Osteocyte (in vitro differentiated cells): Measurements from ENCODE around the gene ANXA2. TPM values are rescaled to one million over a fixed set of nuclear protein-coding genes. Genes with fewer than 3 reads are reported as not detected.
"Not testable (repeated sequence)": the region's sequence is repeated elsewhere in the genome, so short reads cannot be mapped to it uniquely, and the experiment has no call there.

Experiments used
- DNase-seq: peaks from one replicate; pipeline ENCODE4 v3.0.0; 2021; ENCODE audit warnings: mixed read lengths; ENCODE audit not compliant: unreplicated experiment; ENCODE audit errors: extremely low spot score
- H3K27ac Mint-ChIP-seq: one replicate; pipeline ENCODE4 v1.8.0; 2021; ENCODE audit warnings: mild to moderate bottlenecking, mixed read lengths; ENCODE audit not compliant: unreplicated experiment
- H3K27me3 Mint-ChIP-seq: one replicate; pipeline ENCODE4 v1.8.0; 2021; ENCODE audit warnings: mixed read lengths; ENCODE audit not compliant: unreplicated experiment
- H3K36me3 Mint-ChIP-seq: one replicate; pipeline ENCODE4 v1.8.0; 2021; ENCODE audit warnings: mixed read lengths; ENCODE audit not compliant: unreplicated experiment
- H3K4me1 Mint-ChIP-seq: one replicate; pipeline ENCODE4 v1.8.0; 2021; ENCODE audit warnings: mixed read lengths; ENCODE audit not compliant: unreplicated experiment
- H3K4me3 Mint-ChIP-seq: one replicate; pipeline ENCODE4 v1.8.0; 2021; ENCODE audit warnings: mild to moderate bottlenecking, moderate library complexity, mixed read lengths; ENCODE audit not compliant: unreplicated experiment
- H3K9me3 Mint-ChIP-seq: one replicate; pipeline ENCODE4 v1.8.0; 2021; ENCODE audit warnings: mixed read lengths; ENCODE audit not compliant: unreplicated experiment
- total RNA-seq: library from RNA; stranded (reverse); gene quantifications from 2 replicates; pipeline ENCODE4 v1.2.1, GENCODE V29; 2021
- TF ChIP-seq, protein P1 (sequence below): fragments of 200-600 bp; sonication (generic); IDR thresholded peaks from 2 replicates; pipeline ENCODE4 v1.5.0; 2021; ENCODE audit warnings: antibody characterized with exemption, mild to moderate bottlenecking, moderate library complexity

ANXA2 gene
- total RNA-seq, 1 donor from 2014 or later = 2,961 TPM

DNA sequence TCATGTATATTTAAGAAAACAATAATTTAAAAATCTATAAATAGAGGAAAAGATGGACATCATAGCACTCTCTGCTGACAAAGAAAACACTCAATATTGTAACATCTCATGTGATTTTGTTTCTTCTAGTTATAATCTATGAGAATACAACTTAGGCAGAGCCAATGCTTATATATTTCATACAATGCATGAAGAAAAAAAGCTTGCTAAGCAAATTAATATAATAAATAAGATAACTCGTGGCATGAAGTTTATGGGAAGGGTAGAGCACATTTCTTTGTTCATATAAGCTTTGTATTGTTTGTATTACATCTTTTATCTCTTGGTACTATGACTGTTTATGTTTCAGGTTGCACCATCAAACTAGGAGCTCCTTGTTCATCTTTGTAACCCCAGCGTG is 7.6 kb upstream of the ANXA2 start:
- DNase-seq = no peak
- TF ChIP-seq, protein P1, sequence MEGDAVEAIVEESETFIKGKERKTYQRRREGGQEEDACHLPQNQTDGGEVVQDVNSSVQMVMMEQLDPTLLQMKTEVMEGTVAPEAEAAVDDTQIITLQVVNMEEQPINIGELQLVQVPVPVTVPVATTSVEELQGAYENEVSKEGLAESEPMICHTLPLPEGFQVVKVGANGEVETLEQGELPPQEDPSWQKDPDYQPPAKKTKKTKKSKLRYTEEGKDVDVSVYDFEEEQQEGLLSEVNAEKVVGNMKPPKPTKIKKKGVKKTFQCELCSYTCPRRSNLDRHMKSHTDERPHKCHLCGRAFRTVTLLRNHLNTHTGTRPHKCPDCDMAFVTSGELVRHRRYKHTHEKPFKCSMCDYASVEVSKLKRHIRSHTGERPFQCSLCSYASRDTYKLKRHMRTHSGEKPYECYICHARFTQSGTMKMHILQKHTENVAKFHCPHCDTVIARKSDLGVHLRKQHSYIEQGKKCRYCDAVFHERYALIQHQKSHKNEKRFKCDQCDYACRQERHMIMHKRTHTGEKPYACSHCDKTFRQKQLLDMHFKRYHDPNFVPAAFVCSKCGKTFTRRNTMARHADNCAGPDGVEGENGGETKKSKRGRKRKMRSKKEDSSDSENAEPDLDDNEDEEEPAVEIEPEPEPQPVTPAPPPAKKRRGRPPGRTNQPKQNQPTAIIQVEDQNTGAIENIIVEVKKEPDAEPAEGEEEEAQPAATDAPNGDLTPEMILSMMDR = no peak
- Mint-ChIP-seq H3K27me3 (no peaks in the 10 kb centered on the region), H3K9me3 (no peaks in the 10 kb centered on the region), H3K4me3 (no peak overlapping the region), H3K4me1 (peaks cover 58% of the 10 kb centered on the region), H3K27ac (no peak overlapping the region), H3K36me3 (no peaks in the 10 kb centered on the region)

DNA sequence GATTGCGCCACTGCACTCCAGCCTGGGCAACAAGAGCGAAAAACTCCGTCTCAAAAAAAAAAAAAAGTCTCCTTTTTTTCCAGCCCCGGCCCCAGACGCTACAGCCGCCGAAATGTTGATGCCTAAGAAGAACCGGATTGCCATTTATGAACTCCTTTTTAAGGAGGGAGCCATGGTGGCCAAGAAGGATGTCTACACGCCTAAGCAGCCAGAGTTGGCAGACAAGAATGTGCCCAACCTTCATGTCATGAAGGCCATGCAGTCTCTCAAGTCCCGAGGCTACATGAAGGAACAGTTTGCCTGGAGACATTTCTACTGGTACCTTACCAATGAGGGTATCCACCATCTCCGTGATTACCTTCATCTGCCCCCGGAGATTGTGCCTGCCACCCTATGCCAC is 6.6 kb upstream of the ANXA2 start:
- not testable (repeated sequence) for H3K27ac Mint-ChIP-seq, H3K4me3 Mint-ChIP-seq, H3K36me3 Mint-ChIP-seq, H3K27me3 Mint-ChIP-seq, H3K9me3 Mint-ChIP-seq, DNase-seq
- peaks cover 69% of the 10 kb centered on the region for H3K4me1 Mint-ChIP-seq

DNA sequence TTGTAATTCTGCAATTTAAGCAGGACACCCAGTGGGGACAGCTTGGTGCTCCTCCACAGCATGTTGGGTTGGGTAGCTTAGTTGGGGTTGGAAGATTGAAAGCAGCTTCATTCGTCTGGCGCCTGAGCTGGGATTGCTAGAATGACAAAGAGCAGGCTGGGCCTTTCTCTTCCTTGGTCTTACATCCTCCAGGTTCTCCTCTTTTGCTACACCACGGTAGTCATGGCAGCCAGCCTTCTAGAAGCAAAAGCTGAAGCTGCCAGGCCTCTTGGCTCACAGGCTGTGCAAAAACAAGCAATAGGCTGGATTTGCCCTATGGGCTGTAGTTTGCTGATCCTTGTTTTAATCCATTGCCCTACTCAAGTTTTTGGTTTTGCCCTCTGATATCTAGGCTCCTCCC is 3.2 kb upstream of the ANXA2 start:
- Mint-ChIP-seq H3K9me3 (no peaks in the 10 kb centered on the region), H3K27ac (peak overlapping the region; percentile 87), H3K36me3 (peaks cover 12% of the 10 kb centered on the region), H3K4me1 (peaks cover 51% of the 10 kb centered on the region), H3K4me3 (no peak overlapping the region), H3K27me3 (no peaks in the 10 kb centered on the region)
- TF ChIP-seq, protein P1 = no peak
- DNase-seq = no peak

DNA sequence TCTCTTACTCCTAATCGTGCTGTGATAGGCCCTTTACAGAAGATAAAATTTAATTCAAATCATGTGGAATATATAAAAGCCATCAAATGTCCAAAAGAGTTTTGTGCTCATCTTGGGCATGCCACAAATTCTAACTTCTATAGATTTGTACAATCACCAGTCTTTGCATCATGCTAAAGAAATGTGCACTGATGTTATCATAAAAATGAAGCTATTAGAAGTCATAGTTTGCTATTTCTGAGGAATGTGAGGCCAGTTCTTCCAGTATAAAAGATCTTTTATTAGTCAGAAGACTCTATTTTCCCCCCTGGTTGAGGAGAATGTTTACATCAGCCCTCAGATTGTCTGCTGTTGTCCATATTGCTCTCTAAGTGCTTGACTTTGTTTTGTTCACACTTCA is 2.1 kb upstream of the ANXA2 start:
- peaks cover 58% of the 10 kb centered on the region for H3K4me1 Mint-ChIP-seq
- H3K9me3 Mint-ChIP-seq = no peaks in the 10 kb centered on the region
- peaks cover 22% of the 10 kb centered on the region for H3K36me3 Mint-ChIP-seq
- H3K27me3 Mint-ChIP-seq = no peaks in the 10 kb centered on the region
- DNase-seq = no peak
- H3K4me3 Mint-ChIP-seq = no peak overlapping the region
- peak overlapping the region; percentile 87 for H3K27ac Mint-ChIP-seq
- TF ChIP-seq, protein P1 = no peak

DNA sequence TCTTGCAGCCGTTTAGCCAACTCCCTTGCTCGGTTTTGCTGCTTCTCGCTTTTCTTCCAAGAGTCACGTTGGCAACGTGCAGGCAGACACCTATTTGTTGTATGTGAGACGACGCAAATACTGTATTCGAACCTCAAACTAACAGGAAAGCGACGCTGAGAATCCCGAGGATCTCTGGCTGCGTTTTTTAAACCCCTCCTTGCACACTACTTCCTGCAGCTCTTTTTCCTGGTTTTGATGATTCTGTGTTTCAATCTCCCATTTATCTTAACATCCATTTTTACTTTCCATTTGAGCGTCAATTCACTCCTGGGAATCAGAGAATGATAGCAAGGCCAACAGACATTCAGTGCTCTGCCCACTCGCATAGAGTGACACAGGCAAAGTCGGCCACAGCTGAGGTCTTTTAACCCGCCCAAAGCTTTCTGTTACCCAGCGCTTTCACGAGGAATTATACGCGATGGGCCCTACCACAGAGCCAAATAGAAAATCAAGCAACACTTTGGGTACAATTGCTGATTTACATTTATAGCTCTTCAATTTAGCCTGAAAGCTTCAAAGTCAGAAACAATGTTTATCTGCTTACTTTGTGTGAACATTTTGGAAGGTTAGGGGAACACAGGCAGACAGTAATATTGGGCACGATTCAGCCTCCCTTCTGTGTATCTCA is 1.6 kb upstream of the ANXA2 start:
- TF ChIP-seq, protein P1 = no peak
- peaks cover 63% of the 10 kb centered on the region for H3K4me1 Mint-ChIP-seq
- peak overlapping the region; percentile 87 for H3K27ac Mint-ChIP-seq
- peak overlapping the region; percentile 75 for H3K4me3 Mint-ChIP-seq
- DNase-seq = no peak
- H3K27me3 Mint-ChIP-seq = no peaks in the 10 kb centered on the region
- no peaks in the 10 kb centered on the region for H3K9me3 Mint-ChIP-seq
- H3K36me3 Mint-ChIP-seq = peaks cover 27% of the 10 kb centered on the region
